HEK293 (cell line): Measurements from ENCODE around the gene HSPA14.

Experiments used
- CTCF ChIA-PET: fragments of 350-600 bp; formaldehyde crosslinking; extraction: SDS; loops from one replicate; lab custom pipeline; 2021; ENCODE audit warnings: antibody characterized with exemption; lab: Yijun Ruan, JAX
- POLR2A ChIA-PET: fragments of 300-600 bp; formaldehyde crosslinking; extraction: SDS; loops from one replicate; lab custom pipeline; 2020; ENCODE audit warnings: antibody characterized with exemption, inconsistent platforms; lab: Yijun Ruan, JAX
- H3K27ac ChIP-seq: fragments of 200-500 bp; sonication (Bioruptor generic); 2 replicates; pipeline ENCODE4 v1.5.1; 2014; ENCODE audit warnings: low read depth, low read length, control low read depth, inconsistent platforms; ENCODE audit errors: extremely low read depth
- H3K36me3 ChIP-seq, 2 experiments: fragments of 200-500 bp in 1 of 2; sonication (Bioruptor generic) in 1 of 2; 1 replicate in 1 of 2; 2 replicates in 1 of 2; pipeline ENCODE4 v1.5.1; 2014 to 2017; ENCODE audit warnings: inconsistent platforms in 2 of 2, low read length in 2 of 2; ENCODE audit not compliant: control insufficient read depth in 2 of 2, insufficient read depth in 1 of 2
- H3K4me1 ChIP-seq: fragments of 200-500 bp; sonication (Bioruptor generic); 2 replicates; pipeline ENCODE4 v1.5.1; 2014; ENCODE audit warnings: mild to moderate bottlenecking, low read length, inconsistent platforms; ENCODE audit not compliant: control insufficient read depth, insufficient read depth
- H3K4me3 ChIP-seq: 2 replicates; pipeline ENCODE4 v1.5.1; 2011; ENCODE audit warnings: low read depth, mild to moderate bottlenecking, control low read depth, low read length, moderate library complexity
- H3K9me3 ChIP-seq: fragments of 200-500 bp; sonication (Bioruptor generic); 2 replicates; pipeline ENCODE4 v1.5.1; 2014; ENCODE audit warnings: low read depth, low read length, inconsistent platforms; ENCODE audit not compliant: control insufficient read depth, insufficient read depth
- AEBP2 ChIP-seq: fragments of 450-650 bp; formaldehyde crosslinking; IDR thresholded peaks from 2 replicates; pipeline ENCODE4 v1.5.1; 2016; ENCODE audit warnings: missing biosample characterization, missing genetic modification characterization, borderline replicate concordance
- FEZF1 ChIP-seq: fragments of 450-650 bp; formaldehyde crosslinking; IDR thresholded peaks from 2 replicates; pipeline ENCODE4 v1.5.1; 2016; ENCODE audit warnings: missing biosample characterization, missing genetic modification characterization
- SALL2 ChIP-seq: fragments of 450-650 bp; formaldehyde crosslinking; IDR thresholded peaks from 2 replicates; pipeline ENCODE4 v1.5.0; 2017; ENCODE audit warnings: missing biosample characterization, mild to moderate bottlenecking, missing genetic modification characterization, borderline replicate concordance
- SETDB1 ChIP-seq: IDR thresholded peaks from one replicate; pipeline ENCODE4 v1.6.1; 2017; ENCODE audit warnings: mild to moderate bottlenecking, low read length, moderate library complexity, mixed read lengths; ENCODE audit not compliant: insufficient read length
- ZBTB17 ChIP-seq: fragments of 450-650 bp; formaldehyde crosslinking; IDR thresholded peaks from 2 replicates; pipeline ENCODE4 v1.5.1; 2016; ENCODE audit warnings: missing biosample characterization, missing genetic modification characterization
- ZBTB20 ChIP-seq: fragments of 450-650 bp; formaldehyde crosslinking; IDR thresholded peaks from 2 replicates; pipeline ENCODE4 v1.5.1; 2016; ENCODE audit warnings: missing biosample characterization, missing genetic modification characterization
- ZBTB44 ChIP-seq: fragments of 450-650 bp; IDR thresholded peaks from 2 replicates; pipeline ENCODE4 v1.5.1; 2018; ENCODE audit warnings: missing biosample characterization, mild to moderate bottlenecking, missing genetic modification characterization
- ZBTB48 ChIP-seq: fragments of 450-650 bp; formaldehyde crosslinking; IDR thresholded peaks from 2 replicates; pipeline ENCODE4 v1.5.1; 2016; ENCODE audit warnings: missing biosample characterization, missing genetic modification characterization
- ZBTB8A ChIP-seq: fragments of 450-650 bp; formaldehyde crosslinking; IDR thresholded peaks from 2 replicates; pipeline ENCODE4 v1.5.1; 2016; ENCODE audit warnings: missing biosample characterization, missing genetic modification characterization
- ZFP37 ChIP-seq: fragments of 450-650 bp; formaldehyde crosslinking; IDR thresholded peaks from 2 replicates; pipeline ENCODE4 v1.5.1; 2016; ENCODE audit warnings: missing biosample characterization, missing genetic modification characterization
- ZFP41 ChIP-seq: fragments of 450-650 bp; formaldehyde crosslinking; IDR thresholded peaks from 2 replicates; pipeline ENCODE4 v1.5.1; 2016; ENCODE audit warnings: missing biosample characterization, missing genetic modification characterization, borderline replicate concordance
- ZNF138 ChIP-seq: fragments of 450-650 bp; formaldehyde crosslinking; IDR thresholded peaks from 2 replicates; pipeline ENCODE4 v1.5.1; 2016; ENCODE audit warnings: missing biosample characterization, missing genetic modification characterization, borderline replicate concordance
- ZNF2 ChIP-seq: fragments of 450-650 bp; formaldehyde crosslinking; IDR thresholded peaks from 2 replicates; pipeline ENCODE4 v1.5.1; 2016; ENCODE audit warnings: missing biosample characterization, missing genetic modification characterization
- ZNF24 ChIP-seq: fragments of 450-650 bp; formaldehyde crosslinking; IDR thresholded peaks from 2 replicates; pipeline ENCODE4 v1.5.1; 2016; ENCODE audit warnings: missing biosample characterization, missing genetic modification characterization
- ZNF488 ChIP-seq: fragments of 450-650 bp; formaldehyde crosslinking; IDR thresholded peaks from 2 replicates; pipeline ENCODE4 v1.5.1; 2016; ENCODE audit warnings: missing biosample characterization, missing genetic modification characterization
- ZNF514 ChIP-seq: fragments of 450-650 bp; formaldehyde crosslinking; IDR thresholded peaks from 2 replicates; pipeline ENCODE4 v1.5.1; 2016; ENCODE audit warnings: missing biosample characterization, missing genetic modification characterization
- ZNF624 ChIP-seq: fragments of 450-650 bp; formaldehyde crosslinking; IDR thresholded peaks from 2 replicates; pipeline ENCODE4 v1.5.1; 2017; ENCODE audit warnings: missing biosample characterization, missing genetic modification characterization
- ZNF692 ChIP-seq: fragments of 450-650 bp; formaldehyde crosslinking; IDR thresholded peaks from 2 replicates; pipeline ENCODE4 v1.5.1; 2016; ENCODE audit warnings: missing biosample characterization, missing genetic modification characterization
- ZNF776 ChIP-seq: fragments of 450-650 bp; formaldehyde crosslinking; IDR thresholded peaks from 2 replicates; pipeline ENCODE4 v1.5.0; 2017; ENCODE audit warnings: missing biosample characterization, missing genetic modification characterization, borderline replicate concordance
- ZNF843 ChIP-seq: fragments of 450-650 bp; formaldehyde crosslinking; IDR thresholded peaks from 2 replicates; pipeline ENCODE4 v1.5.1; 2016; ENCODE audit warnings: missing biosample characterization, missing genetic modification characterization

The HSPA14 gene

GRCh38 chr10:14803827-14804226 lies 34.3 kb upstream of the HSPA14 start:
- Histone ChIP-seq H3K27ac (no peak overlapping the region), H3K4me3 (no peak overlapping the region)
- POLR2A ChIA-PET: no interaction called here
- TF ChIP-seq ZNF776 (tag by site-specific recombination) (no peak), ZNF24 (no peak), SALL2 (tag by site-specific recombination) (no peak), ZBTB17 (tag by site-specific recombination) (no peak), ZNF514 (tag by site-specific recombination) (no peak), ZFP41 (tag by site-specific recombination) (no peak), ZNF624 (tag by site-specific recombination) (no peak), ZBTB48 (tag by site-specific recombination) (no peak), ZFP37 (tag by site-specific recombination) (no peak), AEBP2 (no peak)
- TF ChIP-seq, all 188 proteins: peak for 0
- CTCF ChIA-PET: no interaction called here
- Histone ChIP-seq H3K4me1 (no peaks in the 10 kb centered on the region), H3K9me3 (no peaks in the 10 kb centered on the region), H3K36me3 (no peaks in the 10 kb centered on the region)

- Histone ChIP-seq H3K4me1 (no peaks in the 10 kb centered on the region), H3K9me3 (no peaks in the 10 kb centered on the region), H3K4me3 (no peak overlapping the region), H3K27ac (no peak overlapping the region), H3K36me3 (no peaks in the 10 kb centered on the region)
- no peak for TF ChIP-seq ZBTB44
- no peak for TF ChIP-seq ZNF488 (tag by site-specific recombination)
- ChIA-PET CTCF (no interaction called here), POLR2A (no interaction called here)
Measured at GRCh38 chr10:14806318-14806717, 31.8 kb upstream of the HSPA14 start.

- H3K27ac ChIP-seq: no peak overlapping the region
- no peak for TF ChIP-seq SETDB1
- TF ChIP-seq FEZF1: no peak
- no peak for TF ChIP-seq ZFP41 (tag by site-specific recombination)
- no peak for TF ChIP-seq ZNF692 (tag by site-specific recombination)
- TF ChIP-seq ZNF2 (tag by site-specific recombination): no peak
- no peak for TF ChIP-seq ZBTB8A (tag by site-specific recombination)
- TF ChIP-seq ZNF138 (tag by site-specific recombination): no peak
- no peak for TF ChIP-seq ZNF843 (tag by site-specific recombination)
- TF ChIP-seq ZBTB20 (tag by site-specific recombination): no peak
- TF ChIP-seq ZNF488 (tag by site-specific recombination): no peak
- H3K9me3 ChIP-seq: no peaks in the 10 kb centered on the region
- CTCF ChIA-PET: interaction anchor here (1.5 kb wide), 1 partner anchor 12 kb away, joined by 4 read pairs; no protein-coding TSS in a partner anchor
- POLR2A ChIA-PET: no interaction called here
- no peaks in the 10 kb centered on the region for H3K36me3 ChIP-seq
- H3K4me3 ChIP-seq: no peak overlapping the region
- H3K4me1 ChIP-seq: no peaks in the 10 kb centered on the region
Measured at GRCh38 chr10:14810969-14811953, 26.8 kb upstream of the HSPA14 start.
